ENCODE measurements around the gene C16orf86.

C16orf86 gene

GRCh38 chr16:67699265-67699664 is 32.7 kb downstream of the C16orf86 start:
- H3K4me3 ChIP-seq (ENCODE audit: low read length), result no peak overlapping the region
- no peak for TF ChIP-seq CTCF (conservative IDR thresholded peaks at IDR 0.05; ENCODE audit: low read depth, low read length)
- DNase-seq (ENCODE audit: low read depth), result no peak

- TF ChIP-seq CTCF (conservative IDR thresholded peaks at IDR 0.05; ENCODE audit: low read depth, low read length), result no peak
- H3K4me3 ChIP-seq (ENCODE audit: low read length), result no peak overlapping the region
- DNase-seq (ENCODE audit: low read depth), result no peak
Measured at GRCh38 chr16:67701420-67701819, 34.8 kb downstream of the C16orf86 start.

GRCh38 chr16:67702130-67702529 is 35.5 kb downstream of the C16orf86 start:
- TF ChIP-seq CTCF (conservative IDR thresholded peaks at IDR 0.05; ENCODE audit: low read depth, low read length), result no peak
- no peak for DNase-seq (ENCODE audit: low read depth)
- no peak overlapping the region for H3K4me3 ChIP-seq (ENCODE audit: low read length)

- DNase-seq (ENCODE audit: low read depth), result no peak
- H3K4me3 ChIP-seq (ENCODE audit: low read length), result no peak overlapping the region
- no peak for TF ChIP-seq CTCF (conservative IDR thresholded peaks at IDR 0.05; ENCODE audit: low read depth, low read length)
Measured at GRCh38 chr16:67703626-67704025, 37.0 kb downstream of the C16orf86 start.

GRCh38 chr16:67704110-67704509 is 37.5 kb downstream of the C16orf86 start:
- no peak for DNase-seq (ENCODE audit: low read depth)
- H3K4me3 ChIP-seq (ENCODE audit: low read length), result no peak overlapping the region
- TF ChIP-seq CTCF (conservative IDR thresholded peaks at IDR 0.05; ENCODE audit: low read depth, low read length), result no peak

- no peak for TF ChIP-seq CTCF (conservative IDR thresholded peaks at IDR 0.05; ENCODE audit: low read depth, low read length)
- DNase-seq (ENCODE audit: low read depth), result no peak
- H3K4me3 ChIP-seq (ENCODE audit: low read length), result no peak overlapping the region
Measured at GRCh38 chr16:67707210-67707609, 40.6 kb downstream of the C16orf86 start.

GRCh38 chr16:67707790-67708189 is 41.2 kb downstream of the C16orf86 start:
- no peak for TF ChIP-seq CTCF (conservative IDR thresholded peaks at IDR 0.05; ENCODE audit: low read depth, low read length)
- DNase-seq (ENCODE audit: low read depth), result no peak
- H3K4me3 ChIP-seq (ENCODE audit: low read length), result no peak overlapping the region

Data from retinal pigment epithelial cell (primary cell).